Natural killer cell treated with Interleukin-12 subunit alpha and Interleukin-12 subunit beta and Interleukin-15 and Interleukin-18, amount 100 ng/mL, for 72 hours (primary cell): ENCODE results near the gene C3orf33. TPM values are rescaled to one million over a fixed set of nuclear protein-coding genes. Genes with fewer than 3 reads are reported as not detected.

Experiments
- ATAC-seq, 2 donors: fragments of 150-1000 bp; cut with Tn5 transposase in 1 of 2; sonication (Bioruptor Pico), chemical (Tn5 transposase) in 1 of 2; 2 replicates each; pipeline ENCODE4 v1.10.0; 2021
- DNase-seq: peaks from one replicate; pipeline ENCODE4 v3.0.0; 2022; ENCODE audit warnings: low spot score
- H3K27ac Mint-ChIP-seq, 2 donors: 1 replicate in 1 of 2; 2 replicates in 1 of 2; pipeline ENCODE4 v1.8.0; 2022; ENCODE audit warnings: mixed read lengths in 2 of 2, mild to moderate bottlenecking in 1 of 2, moderate library complexity in 1 of 2
- H3K27me3 Mint-ChIP-seq, 2 donors: 1 replicate in 1 of 2; 2 replicates in 1 of 2; pipeline ENCODE4 v1.8.0; 2022; ENCODE audit warnings: mixed read lengths in 2 of 2
- H3K36me3 Mint-ChIP-seq: one replicate; pipeline ENCODE4 v1.8.0; 2022; ENCODE audit warnings: mixed read lengths
- H3K4me1 Mint-ChIP-seq, 2 donors: 1 replicate in 1 of 2; 2 replicates in 1 of 2; pipeline ENCODE4 v1.8.0; 2022; ENCODE audit warnings: low read depth in 2 of 2, mixed read lengths in 2 of 2, mild to moderate bottlenecking in 1 of 2
- H3K4me3 Mint-ChIP-seq: one replicate; pipeline ENCODE4 v1.8.0; 2022; ENCODE audit warnings: mixed read lengths
- H3K9me3 Mint-ChIP-seq: 2 replicates; pipeline ENCODE4 v1.8.0; 2022; ENCODE audit warnings: mixed read lengths
- total RNA-seq, 2 donors: library from RNA; stranded (reverse); gene quantifications; one replicate each; pipeline ENCODE4 v1.2.3, GENCODE V29; 2022

C3orf33 gene
- total RNA-seq, 2 donors from 2014 or later, result 1.6 to 1.7 TPM

DNA sequence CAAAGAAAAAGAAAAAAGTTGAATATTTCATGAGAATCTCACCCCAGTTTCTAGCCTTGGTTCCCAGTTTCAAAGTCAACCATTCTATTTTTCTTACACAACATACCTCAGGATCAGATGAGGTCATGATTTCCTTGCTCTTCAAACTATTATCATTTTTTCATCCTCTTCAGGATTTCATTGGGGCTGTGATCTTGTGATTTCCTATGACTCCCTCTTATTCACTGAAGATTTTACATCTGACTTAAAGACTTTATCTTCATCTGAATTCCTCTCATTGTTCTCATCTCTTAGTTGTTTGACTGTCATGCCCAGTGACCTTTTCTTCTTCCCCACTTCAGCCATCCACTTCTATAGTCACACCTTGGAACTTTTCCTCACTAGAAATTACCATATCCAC, 3.1 kb upstream of the C3orf33 start:
- peaks cover 12 to 13% of the 10 kb centered on the region in 2 donors for H3K4me1 Mint-ChIP-seq
- no peak for DNase-seq
- H3K9me3 Mint-ChIP-seq, result no peaks in the 10 kb centered on the region
- H3K36me3 Mint-ChIP-seq, result no peaks in the 10 kb centered on the region
- H3K27ac Mint-ChIP-seq, result no peak overlapping the region
- ATAC-seq, result no peak
- peaks cover 7 to 13% of the 10 kb centered on the region in 2 donors for H3K27me3 Mint-ChIP-seq
- H3K4me3 Mint-ChIP-seq, result no peak overlapping the region

DNA sequence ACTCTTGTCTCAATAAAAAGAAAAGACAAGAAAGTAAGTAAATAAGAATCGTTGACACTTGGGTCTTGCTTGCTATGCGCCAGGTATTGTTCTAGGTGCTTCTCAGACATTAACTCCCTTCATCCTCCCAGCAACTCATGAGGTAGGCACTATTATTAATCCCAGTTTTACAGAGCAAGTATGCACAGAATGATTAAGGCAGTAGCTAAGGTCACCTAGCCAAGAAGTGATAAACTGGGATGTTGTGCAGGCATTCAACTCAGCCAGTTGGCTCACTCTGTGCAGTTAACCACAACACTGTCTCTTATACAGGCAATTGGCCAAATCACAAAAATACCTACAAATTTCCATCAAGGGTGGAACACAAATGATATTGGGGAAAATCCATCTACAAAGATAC, 1.7 kb upstream of the C3orf33 start:
- Mint-ChIP-seq H3K27me3 (peaks cover 7 to 13% of the 10 kb centered on the region in 2 donors), H3K36me3 (no peaks in the 10 kb centered on the region), H3K4me3 (no peak overlapping the region), H3K27ac (no peak overlapping the region), H3K4me1 (peaks cover 12 to 13% of the 10 kb centered on the region in 2 donors), H3K9me3 (no peaks in the 10 kb centered on the region)
- no peak for ATAC-seq
- DNase-seq, result no peak

GRCh38 chr3:155805204-155805801, 775 bp downstream of the C3orf33 start:
- H3K4me1 Mint-ChIP-seq, result peaks cover 8 to 11% of the 10 kb centered on the region in 2 donors
- DNase-seq, result no peak
- H3K27ac Mint-ChIP-seq, result peak overlapping the region; percentile 48 to 81
- ATAC-seq, result peak; percentile 22 to 29
- H3K27me3 Mint-ChIP-seq, result peaks cover 7 to 9% of the 10 kb centered on the region in 2 donors
- H3K4me3 Mint-ChIP-seq, result peak overlapping the region; percentile 86
- no peaks in the 10 kb centered on the region for H3K36me3 Mint-ChIP-seq
- H3K9me3 Mint-ChIP-seq, result no peaks in the 10 kb centered on the region

DNA sequence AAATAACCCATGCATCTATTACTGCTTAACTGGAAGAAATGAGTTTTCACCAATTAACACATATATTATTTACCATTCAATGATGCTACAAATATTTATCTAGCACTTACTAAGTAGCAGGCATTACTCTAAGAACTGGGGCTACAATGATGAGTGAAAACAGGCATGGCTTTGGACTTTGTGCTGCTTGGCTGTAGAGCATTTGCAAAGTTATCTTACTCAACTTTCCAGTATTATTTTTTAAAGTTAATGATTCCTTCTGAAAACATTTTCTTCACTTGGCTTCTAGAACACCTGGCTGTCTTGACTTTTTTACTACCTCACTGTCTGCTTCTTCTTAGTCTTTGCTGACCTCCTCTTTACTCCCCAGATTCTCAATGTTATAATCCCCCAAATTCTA, 1.8 kb downstream of the C3orf33 start:
- no peak for ATAC-seq
- Mint-ChIP-seq H3K27me3 (peaks cover 4 to 7% of the 10 kb centered on the region in 2 donors), H3K27ac (no peak overlapping the region), H3K36me3 (peaks cover 4% of the 10 kb centered on the region), H3K4me1 (peaks cover 8 to 11% of the 10 kb centered on the region in 2 donors), H3K4me3 (no peak overlapping the region), H3K9me3 (no peaks in the 10 kb centered on the region)
- DNase-seq, result no peak

DNA sequence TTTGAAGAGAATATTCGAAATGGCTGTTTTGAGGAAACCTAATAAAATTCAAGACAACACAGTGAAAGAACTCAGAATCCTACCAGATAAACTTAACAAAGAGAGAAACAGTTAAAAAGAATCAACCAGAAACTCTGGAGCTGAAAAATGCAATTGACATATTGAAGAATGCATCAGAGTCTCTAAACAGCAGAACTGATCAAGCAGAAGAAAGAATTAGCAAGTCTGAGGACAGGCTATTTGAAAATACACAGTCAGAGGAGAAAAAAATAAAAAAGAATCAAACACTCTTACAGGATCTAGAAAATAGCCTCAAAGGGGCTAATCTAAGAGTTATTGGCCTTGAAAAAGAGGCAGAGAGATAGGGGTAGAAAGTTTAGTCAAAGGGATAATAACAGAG, 13.5 kb downstream of the C3orf33 start:
- no peaks in the 10 kb centered on the region for H3K9me3 Mint-ChIP-seq
- ATAC-seq (no peak), DNase-seq (no peak)
- no peak overlapping the region for H3K4me3 Mint-ChIP-seq
- no peaks in the 10 kb centered on the region for H3K27me3 Mint-ChIP-seq
- peaks cover 0 to 3% of the 10 kb centered on the region in 2 donors for H3K4me1 Mint-ChIP-seq
- no peak overlapping the region for H3K27ac Mint-ChIP-seq
- H3K36me3 Mint-ChIP-seq, result peaks cover 18% of the 10 kb centered on the region

DNA sequence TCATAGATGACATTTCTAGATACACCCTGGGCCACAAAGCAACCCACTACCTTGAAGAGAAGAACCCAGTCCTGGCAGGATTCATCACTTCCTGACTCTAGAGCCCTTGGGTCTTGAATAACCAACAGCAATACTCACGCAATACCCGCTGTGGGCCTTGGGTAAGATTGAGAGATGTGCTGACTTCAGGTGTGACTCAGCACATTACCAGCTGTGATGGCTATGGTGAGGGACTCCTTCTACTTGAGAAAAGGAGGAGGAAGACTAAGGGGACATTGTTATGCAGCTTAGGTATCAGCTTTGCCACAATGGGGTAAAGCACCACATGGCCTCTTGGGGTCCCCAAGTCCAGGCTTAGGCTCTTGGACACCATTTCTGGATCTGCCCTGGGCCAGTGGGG, 14.9 kb downstream of the C3orf33 start:
- Mint-ChIP-seq H3K4me3 (no peak overlapping the region), H3K4me1 (peaks cover 0 to 3% of the 10 kb centered on the region in 2 donors), H3K27ac (no peak overlapping the region), H3K9me3 (no peaks in the 10 kb centered on the region), H3K36me3 (peaks cover 15% of the 10 kb centered on the region), H3K27me3 (no peaks in the 10 kb centered on the region)
- ATAC-seq, result peak; percentile 59 to 85
- DNase-seq, result no peak

DNA sequence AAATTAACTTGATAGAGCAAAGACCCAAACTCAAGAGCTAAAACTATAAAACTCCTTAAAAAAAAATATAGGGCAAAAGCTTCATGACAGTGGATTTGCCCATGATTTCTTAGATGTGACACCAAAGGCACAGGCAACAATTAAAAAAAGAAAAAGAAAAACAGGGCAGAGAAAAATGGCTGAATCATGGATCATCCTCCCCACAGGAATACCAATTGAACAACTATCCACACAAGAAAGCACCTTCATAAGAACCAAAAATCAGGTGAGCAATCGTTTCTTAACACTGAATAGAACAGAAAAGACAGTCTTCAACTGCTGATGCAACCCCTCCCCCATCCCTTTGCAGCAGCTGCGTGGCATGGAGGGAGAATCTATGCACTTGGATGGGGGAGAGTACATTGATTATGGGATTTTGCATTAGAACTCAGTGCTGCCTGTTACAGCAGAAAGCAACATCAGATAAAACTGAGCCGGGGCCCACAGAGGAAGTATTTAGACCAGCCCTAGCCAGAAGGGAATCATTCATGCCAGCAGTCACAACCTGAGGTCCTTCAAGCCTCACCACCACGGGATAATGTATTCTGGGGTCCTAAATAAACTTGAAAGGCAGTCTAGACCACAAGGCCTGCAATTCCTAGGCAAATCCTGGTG, 15.7 kb downstream of the C3orf33 start:
- Mint-ChIP-seq H3K4me3 (no peak overlapping the region), H3K4me1 (peaks cover 4 to 8% of the 10 kb centered on the region in 2 donors), H3K9me3 (no peaks in the 10 kb centered on the region), H3K27ac (no peak overlapping the region), H3K36me3 (peaks cover 12% of the 10 kb centered on the region), H3K27me3 (no peaks in the 10 kb centered on the region)
- ATAC-seq (no peak), DNase-seq (no peak)

GRCh38 chr3:155785662-155786295, 20.3 kb downstream of the C3orf33 start:
- no peaks in the 10 kb centered on the region for H3K27me3 Mint-ChIP-seq
- H3K4me3 Mint-ChIP-seq, result no peak overlapping the region
- peaks cover 4 to 5% of the 10 kb centered on the region in 2 donors for H3K4me1 Mint-ChIP-seq
- H3K36me3 Mint-ChIP-seq, result peaks cover 8% of the 10 kb centered on the region
- ATAC-seq, result no peak
- DNase-seq, result no peak
- H3K27ac Mint-ChIP-seq, result no peak overlapping the region
- H3K9me3 Mint-ChIP-seq, result no peaks in the 10 kb centered on the region

GRCh38 chr3:155782390-155782953, 23.6 kb downstream of the C3orf33 start:
- ATAC-seq (no peak), DNase-seq (no peak)
- Mint-ChIP-seq H3K4me3 (no peak overlapping the region), H3K9me3 (no peaks in the 10 kb centered on the region), H3K27ac (no peak overlapping the region), H3K27me3 (no peaks in the 10 kb centered on the region), H3K36me3 (peaks cover 8% of the 10 kb centered on the region), H3K4me1 (peaks cover 4 to 5% of the 10 kb centered on the region in 2 donors)

- no peaks in the 10 kb centered on the region for H3K4me1 Mint-ChIP-seq
- H3K27me3 Mint-ChIP-seq, result no peaks in the 10 kb centered on the region
- H3K36me3 Mint-ChIP-seq, result peaks cover 8% of the 10 kb centered on the region
- no peak overlapping the region for H3K27ac Mint-ChIP-seq
- no peak for ATAC-seq
- no peaks in the 10 kb centered on the region for H3K9me3 Mint-ChIP-seq
- H3K4me3 Mint-ChIP-seq, result no peak overlapping the region
- no peak for DNase-seq
Observed at GRCh38 chr3:155780291-155780690, 25.8 kb downstream of the C3orf33 start.

DNA sequence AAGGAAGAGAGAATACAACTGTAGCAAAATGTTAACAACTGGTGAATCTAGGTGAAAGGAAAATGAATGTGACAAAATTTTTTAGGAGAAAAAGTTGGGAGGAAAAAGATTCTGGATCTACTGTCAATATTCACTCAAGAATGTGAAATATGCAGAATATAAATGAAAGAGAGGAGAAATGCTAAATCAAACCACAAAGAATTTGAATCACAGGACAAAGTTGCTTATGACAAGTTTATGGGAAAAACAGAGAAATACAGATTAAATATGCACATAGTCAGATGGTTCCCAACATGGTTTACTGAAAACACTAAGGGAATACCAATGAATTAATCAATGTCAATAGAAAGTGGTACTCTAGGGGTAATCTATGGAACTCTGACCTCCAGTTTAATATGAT, 27.6 kb downstream of the C3orf33 start:
- Mint-ChIP-seq H3K27me3 (no peaks in the 10 kb centered on the region), H3K4me1 (no peaks in the 10 kb centered on the region), H3K9me3 (no peaks in the 10 kb centered on the region), H3K36me3 (peaks cover 13% of the 10 kb centered on the region), H3K4me3 (no peak overlapping the region), H3K27ac (no peak overlapping the region)
- ATAC-seq (no peak), DNase-seq (no peak)

- Mint-ChIP-seq H3K9me3 (no peaks in the 10 kb centered on the region), H3K27me3 (no peaks in the 10 kb centered on the region), H3K4me1 (no peaks in the 10 kb centered on the region), H3K4me3 (no peak overlapping the region), H3K27ac (no peak overlapping the region), H3K36me3 (peaks cover 6% of the 10 kb centered on the region)
- DNase-seq (no peak), ATAC-seq (no peak)
Observed at GRCh38 chr3:155772801-155773200, 33.3 kb downstream of the C3orf33 start.

- H3K4me1 Mint-ChIP-seq, result no peaks in the 10 kb centered on the region
Observed at GRCh38 chr3:155771126-155771525, 35.0 kb downstream of the C3orf33 start.

DNA sequence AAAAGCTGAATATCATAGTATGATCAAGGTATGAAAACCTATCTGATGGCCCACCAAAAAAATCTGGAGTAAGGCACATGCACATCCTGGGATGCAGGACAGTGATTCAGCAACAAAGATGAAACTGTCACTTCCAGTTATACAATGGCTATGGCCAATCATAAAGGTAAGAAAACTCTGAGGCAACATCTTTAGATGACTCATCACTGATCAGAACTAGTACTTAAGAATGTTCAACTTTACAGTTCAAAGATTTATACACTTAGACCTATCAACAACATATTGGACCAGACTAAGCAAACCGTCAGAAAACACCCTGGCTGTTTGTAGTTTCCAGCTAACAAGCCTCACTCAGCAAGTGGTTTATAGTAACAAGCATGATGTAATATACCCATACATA, 39.9 kb downstream of the C3orf33 start:
- H3K36me3 Mint-ChIP-seq, result no peaks in the 10 kb centered on the region
- no peak overlapping the region for H3K27ac Mint-ChIP-seq
- H3K4me1 Mint-ChIP-seq, result no peaks in the 10 kb centered on the region
- no peaks in the 10 kb centered on the region for H3K27me3 Mint-ChIP-seq
- DNase-seq (no peak), ATAC-seq (peak in 1 of 2 donors; percentile 49)
- H3K9me3 Mint-ChIP-seq, result no peaks in the 10 kb centered on the region
- H3K4me3 Mint-ChIP-seq, result no peak overlapping the region

More at GRCh38 chr3:155771126-155771525, 35.0 kb downstream of the C3orf33 start:
- H3K27me3 Mint-ChIP-seq, result no peaks in the 10 kb centered on the region
- H3K36me3 Mint-ChIP-seq, result peaks cover 6% of the 10 kb centered on the region
- H3K9me3 Mint-ChIP-seq, result no peaks in the 10 kb centered on the region
- ATAC-seq (peak; percentile 27 to 36), DNase-seq (no peak)
- no peak overlapping the region for H3K27ac Mint-ChIP-seq
- no peak overlapping the region for H3K4me3 Mint-ChIP-seq
